ENCODE data around the gene BTBD8. TPM values are rescaled to one million over a fixed set of nuclear protein-coding genes. Genes with fewer than 3 reads are reported as not detected.

The BTBD8 gene
- total and polyA plus RNA-seq, 9 of the 15 experiments (the other 6 are each of a cell fraction or from before 2014, with no cell fraction given) = 0.46 to 2.3 (median 1.2) TPM

GRCh38 chr1:92167151-92167550, 87.0 kb downstream of the BTBD8 start:
- in situ Hi-C loops (cut with MboI) = no loop called here
- WGBS (ENCODE audit: insufficient coverage, low coverage, missing lambda C conversion rate) = 14% methylated on average over 1 of the region's 1 CpG
- FAIRE-seq (no peak), DNase-seq (ENCODE audit: extremely low read depth in 1 of 4, low spot score in 3 of 4) (no peak), ATAC-seq (no peak)
- BruUV-seq (replicated peaks) = no TSS peak
- no peaks in the 10 kb centered on the region for H3K4me1 ChIP-seq (replicated peaks in 1 of 2; ENCODE audit: control insufficient read depth in 2 of 2, insufficient read depth in 2 of 2, low read length in 2 of 2)
- no peak overlapping the region for H3K27ac ChIP-seq (ENCODE audit: extremely low read depth, low read depth, low read length)
- H3K4me3 ChIP-seq = no peak overlapping the region
- ChIA-PET CTCF (ENCODE audit: low intra/inter-chr PET ratio) (no interaction called here), POLR2A (no interaction called here)
- no peaks in the 10 kb centered on the region for H3K79me2 ChIP-seq (ENCODE audit: control insufficient read depth, insufficient read depth, low read length)
- no peaks in the 10 kb centered on the region; a peak in 2 of 5 replicates for H3K27me3 ChIP-seq (ENCODE audit: control insufficient read depth in 2 of 2, insufficient read depth in 2 of 2, low read length in 2 of 2)
- H3K4me2 ChIP-seq (ENCODE audit: insufficient read depth, low read length) = no peak overlapping the region
- intact Hi-C loops (cut with micrococcal nuclease) = no loop called here
- H3K9ac ChIP-seq (ENCODE audit: insufficient read depth in 1 of 2, low read depth in 2 of 2, low read length in 2 of 2) = no peak overlapping the region
- H3K9me1 ChIP-seq (ENCODE audit: control insufficient read depth, insufficient read depth, low read length) = no peaks in the 10 kb centered on the region
- TF ChIP-seq ZNF79 (CRISPR knock-in tag; IDR thresholded peaks at IDR 0.05; ENCODE audit: low read depth) = no peak
- no peak for TF ChIP-seq NFE2L1 (tag; IDR thresholded peaks at IDR 0.05; ENCODE audit: borderline replicate concordance, low read depth)
- no peak for TF ChIP-seq USF1 (CRISPR knock-in tag; IDR thresholded peaks at IDR 0.05)
- TF ChIP-seq ZSCAN32 (CRISPR knock-in tag; IDR thresholded peaks at IDR 0.05) = no peak
- TF ChIP-seq BACH1 (tag; IDR thresholded peaks at IDR 0.05) = no peak
- no peak for TF ChIP-seq FOSL1 (tag; conservative IDR thresholded peaks at IDR 0.05)
- TF ChIP-seq THAP7 (CRISPR knock-in tag; IDR thresholded peaks at IDR 0.05) = no peak
- TF ChIP-seq MTA1 (IDR thresholded peaks at IDR 0.05; ENCODE audit: borderline replicate concordance) = no peak
- no peak for TF ChIP-seq SP1 (CRISPR knock-in tag; IDR thresholded peaks at IDR 0.05)
- TF ChIP-seq OTX1 (CRISPR knock-in tag; IDR thresholded peaks at IDR 0.05) = no peak
- TF ChIP-seq TRIM24 (IDR thresholded peaks at IDR 0.05) = no peak
- TF ChIP-seq GABPB1 (CRISPR knock-in tag; IDR thresholded peaks at IDR 0.05) = no peak
- no peak for TF ChIP-seq ZNF644 (tag; IDR thresholded peaks at IDR 0.05; ENCODE audit: low read depth)
- no peak for TF ChIP-seq MXD1 (CRISPR knock-in tag; IDR thresholded peaks at IDR 0.05; ENCODE audit: borderline replicate concordance, poor library complexity, severe bottlenecking)
- no peak for TF ChIP-seq ZNF518B (CRISPR knock-in tag; IDR thresholded peaks at IDR 0.05)
- TF ChIP-seq ZNF766 (CRISPR knock-in tag; conservative IDR thresholded peaks at IDR 0.05) = no peak
- TF ChIP-seq ZNF717 (CRISPR knock-in tag; IDR thresholded peaks at IDR 0.05) = no peak
- TF ChIP-seq MBD1 (CRISPR knock-in tag; IDR thresholded peaks at IDR 0.05) = no peak
- no peak overlapping the region for H2AFZ ChIP-seq (ENCODE audit: low read depth, low read length)
- H3K9me3 ChIP-seq (replicated peaks; ENCODE audit: control insufficient read depth, insufficient read depth, low read depth, low read length) = no peaks in the 10 kb centered on the region
- H3K36me3 ChIP-seq (ENCODE audit: control insufficient read depth, insufficient read depth, low read length) = no peaks in the 10 kb centered on the region
- H4K20me1 ChIP-seq (replicated peaks; ENCODE audit: control insufficient read depth, insufficient read depth, low read length) = no peaks in the 10 kb centered on the region

Measured in K562 (cell line).